Skin epidermis (tissue), 12 donors: ENCODE results near the gene CDK5RAP2.
A peak's percentile ranks its signal among the peaks of the same experiment; 100 is the strongest.

ENCODE experiments used
- H3K27ac ChIP-seq, 21 experiments: fragments of 200-600 bp; sonication (generic) in 11 of 21; one replicate each; pipeline ENCODE4 v1.5.0; 2020; ENCODE audit warnings: mild to moderate bottlenecking in 3 of 21, inconsistent platforms in 2 of 21, moderate library complexity in 2 of 21
- H3K4me3 ChIP-seq, 7 experiments: fragments of 200-600 bp; sonication (generic) in 2 of 7; one replicate each; pipeline ENCODE4 v1.5.0; 2020; ENCODE audit warnings: inconsistent platforms in 2 of 7, mild to moderate bottlenecking in 2 of 7, moderate library complexity in 1 of 7

The CDK5RAP2 gene

GRCh38 chr9:120416781-120417427 is 163.1 kb downstream of the CDK5RAP2 start:
- Histone ChIP-seq H3K27ac (no peak overlapping the region), H3K4me3 (no peak overlapping the region)

GRCh38 chr9:120413121-120414048 is 166.6 kb downstream of the CDK5RAP2 start:
- Histone ChIP-seq H3K4me3 (no peak overlapping the region), H3K27ac (no peak overlapping the region)

GRCh38 chr9:120412425-120412951 is 167.5 kb downstream of the CDK5RAP2 start:
- no peak overlapping the region for H3K4me3 ChIP-seq
- peak overlapping the region in 2 of 21 experiments; percentile 20 to 52 for H3K27ac ChIP-seq

- no peak overlapping the region for H3K4me3 ChIP-seq
- H3K27ac ChIP-seq: peak overlapping the region in 2 of 21 experiments; percentile 20 to 52
Measured at GRCh38 chr9:120411862-120412424, 168.0 kb downstream of the CDK5RAP2 start.

- no peak overlapping the region for H3K4me3 ChIP-seq
- peak overlapping the region in 1 of 21 experiments; percentile 9 for H3K27ac ChIP-seq
Measured at GRCh38 chr9:120410925-120411501, 169.0 kb downstream of the CDK5RAP2 start.

- H3K4me3 ChIP-seq: no peak overlapping the region
- H3K27ac ChIP-seq: no peak overlapping the region
Measured at GRCh38 chr9:120408680-120409258, 171.2 kb downstream of the CDK5RAP2 start.

- no peak overlapping the region for H3K27ac ChIP-seq
- H3K4me3 ChIP-seq: no peak overlapping the region
Measured at GRCh38 chr9:120405860-120406259, 174.1 kb downstream of the CDK5RAP2 start.

- Histone ChIP-seq H3K4me3 (no peak overlapping the region), H3K27ac (no peak overlapping the region)
Measured at GRCh38 chr9:120405134-120405533, 174.8 kb downstream of the CDK5RAP2 start.

GRCh38 chr9:120403543-120403856 is 176.5 kb downstream of the CDK5RAP2 start:
- Histone ChIP-seq H3K4me3 (no peak overlapping the region), H3K27ac (peak overlapping the region in 2 of 21 experiments; percentile 0 to 17)

- Histone ChIP-seq H3K4me3 (no peak overlapping the region), H3K27ac (no peak overlapping the region)
Measured at GRCh38 chr9:120402741-120403542, 177.0 kb downstream of the CDK5RAP2 start.

GRCh38 chr9:120399940-120400339 is 180.0 kb downstream of the CDK5RAP2 start:
- H3K4me3 ChIP-seq: no peak overlapping the region
- H3K27ac ChIP-seq: no peak overlapping the region

- no peak overlapping the region for H3K27ac ChIP-seq
Measured at GRCh38 chr9:120398286-120398685, 181.7 kb downstream of the CDK5RAP2 start.

GRCh38 chr9:120397453-120397852 is 182.5 kb downstream of the CDK5RAP2 start:
- no peak overlapping the region for H3K4me3 ChIP-seq
- no peak overlapping the region for H3K27ac ChIP-seq

More at GRCh38 chr9:120398286-120398685, 181.7 kb downstream of the CDK5RAP2 start:
- H3K4me3 ChIP-seq: no peak overlapping the region

- Histone ChIP-seq H3K4me3 (no peak overlapping the region), H3K27ac (no peak overlapping the region)
Measured at GRCh38 chr9:120396931-120397330, 183.0 kb downstream of the CDK5RAP2 start.

GRCh38 chr9:120396418-120396817 is 183.5 kb downstream of the CDK5RAP2 start:
- H3K4me3 ChIP-seq: no peak overlapping the region
- no peak overlapping the region for H3K27ac ChIP-seq

- no peak overlapping the region for H3K27ac ChIP-seq
- no peak overlapping the region for H3K4me3 ChIP-seq
Measured at GRCh38 chr9:120395376-120395775, 184.6 kb downstream of the CDK5RAP2 start.

GRCh38 chr9:120394058-120394669 is 185.8 kb downstream of the CDK5RAP2 start:
- no peak overlapping the region for H3K4me3 ChIP-seq
- H3K27ac ChIP-seq: peak overlapping the region in 10 of 21 experiments; percentile 7 to 63 (median 39)

GRCh38 chr9:120393386-120394057 is 186.4 kb downstream of the CDK5RAP2 start:
- Histone ChIP-seq H3K4me3 (no peak overlapping the region), H3K27ac (peak overlapping the region in 9 of 21 experiments; percentile 7 to 63 (median 43))
